ENCODE results near the gene POLR1G.
A peak's percentile ranks its signal among the peaks of the same experiment; 100 is the strongest.

The POLR1G gene

DNA sequence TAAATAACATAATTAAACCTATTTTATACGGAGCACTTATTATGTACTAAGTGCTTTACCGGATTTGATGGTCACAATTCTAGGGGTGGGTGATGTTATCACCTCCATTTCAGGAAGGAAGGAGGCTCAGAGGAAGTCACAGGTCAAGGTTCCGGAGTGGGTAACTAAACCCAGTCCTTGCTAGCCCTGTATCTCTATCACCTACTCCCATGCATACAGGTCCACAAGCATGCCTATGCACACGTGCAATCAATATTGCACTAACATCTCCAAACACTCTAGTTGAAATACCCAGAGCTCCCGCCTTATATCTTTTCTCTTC, 43.5 kb downstream of the POLR1G start:
- no peak for DNase-seq

DNA sequence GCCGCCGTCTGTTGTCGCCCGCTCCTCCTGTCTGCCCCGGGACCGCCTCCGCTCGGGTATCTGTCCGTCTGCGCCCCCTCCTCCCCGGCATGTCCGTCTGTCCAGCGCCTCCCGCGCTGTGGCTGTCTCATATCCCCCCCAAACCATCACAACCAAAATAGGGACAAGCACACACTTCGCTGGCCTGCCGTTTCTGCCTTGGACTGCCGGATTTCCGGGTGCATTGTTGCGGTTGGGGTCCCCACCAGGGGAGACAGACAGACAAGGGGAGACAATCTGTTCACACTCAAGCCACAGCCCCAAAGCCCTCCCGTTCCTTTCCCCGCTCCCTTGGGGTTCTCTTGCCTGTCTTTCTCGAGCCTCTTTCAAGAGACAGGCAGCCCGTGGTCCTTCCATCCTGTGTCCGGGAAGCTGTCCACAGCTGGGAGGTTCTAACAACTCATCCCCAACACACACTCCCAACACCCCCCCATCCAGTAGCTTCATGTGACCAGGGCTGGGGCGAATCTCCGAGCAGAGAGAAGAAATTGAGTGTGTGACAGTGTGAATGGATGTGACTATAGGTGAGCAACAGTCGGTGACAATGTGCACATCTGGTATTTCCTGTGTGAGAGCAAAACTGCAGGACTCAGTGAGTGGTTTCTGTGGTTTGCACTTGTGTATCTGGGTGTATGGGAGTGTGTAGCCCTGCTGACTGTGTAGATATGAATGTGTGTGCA, 44.8 kb downstream of the POLR1G start:
- DNase-seq: peak; percentile 51

DNA sequence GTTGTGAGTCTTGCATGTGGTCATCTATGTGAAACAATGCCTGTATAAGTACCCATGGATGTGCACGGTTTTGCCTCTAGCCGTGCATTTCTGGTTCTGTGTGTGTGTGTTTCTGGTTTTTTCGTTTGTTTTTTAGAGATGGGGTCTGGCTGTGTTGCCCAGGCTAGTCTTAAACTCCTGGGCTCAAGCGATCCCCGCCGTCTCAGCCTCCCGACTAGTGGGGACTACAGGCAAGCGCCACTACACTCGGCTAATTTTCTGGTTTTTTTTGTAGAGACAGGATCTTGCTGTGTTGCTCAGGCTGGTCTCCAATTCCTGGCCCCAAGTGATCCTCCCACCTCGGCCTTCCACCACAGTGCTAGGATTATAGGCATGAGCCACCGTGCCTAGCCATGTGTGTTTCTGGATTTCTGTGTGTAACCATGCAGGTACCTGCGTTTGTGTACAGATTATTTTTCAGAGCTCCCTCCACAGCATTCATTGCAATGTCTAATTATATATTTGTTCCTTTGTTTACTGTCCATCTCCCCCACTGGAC, 45.5 kb downstream of the POLR1G start:
- no peak for DNase-seq

DNA sequence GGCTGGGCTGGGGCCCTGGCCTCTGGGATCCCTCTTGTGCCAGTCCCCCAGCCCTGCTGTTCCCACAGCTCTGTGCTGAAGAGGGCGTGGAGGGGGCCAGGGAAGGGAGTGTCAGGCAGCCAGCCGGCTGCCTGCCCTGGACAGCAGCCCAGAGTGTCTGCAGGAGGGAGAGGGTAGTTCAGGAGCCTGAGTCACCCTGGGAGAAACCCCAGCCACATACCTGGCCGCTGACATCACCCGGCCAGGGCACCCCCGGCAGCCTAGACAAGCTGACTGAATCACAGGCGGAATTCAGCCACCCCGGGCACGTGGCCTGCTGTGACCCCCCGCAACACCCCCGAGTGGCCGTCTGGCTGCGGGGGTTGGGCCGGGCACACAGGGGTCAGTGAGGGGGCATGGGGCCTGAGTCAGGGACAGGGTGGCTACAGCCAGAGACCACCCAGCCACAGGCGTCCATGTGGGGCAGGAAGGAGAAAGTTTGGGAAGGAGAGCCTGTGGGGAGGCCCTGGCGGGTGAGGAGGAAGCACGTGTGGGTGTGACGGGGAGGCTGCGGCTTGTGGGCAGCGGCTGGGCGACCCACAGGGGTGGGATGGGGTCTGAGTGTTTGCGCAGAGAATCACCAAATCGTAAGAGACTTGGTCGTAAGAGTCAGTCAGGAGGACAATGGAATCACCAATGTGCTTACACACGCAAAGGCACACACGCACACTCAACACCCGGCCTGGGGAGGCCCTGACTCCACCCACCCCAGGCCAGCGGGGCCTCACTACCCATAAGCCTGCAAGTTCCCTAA, 49.5 kb downstream of the POLR1G start:
- DNase-seq: peak; percentile 85

DNA sequence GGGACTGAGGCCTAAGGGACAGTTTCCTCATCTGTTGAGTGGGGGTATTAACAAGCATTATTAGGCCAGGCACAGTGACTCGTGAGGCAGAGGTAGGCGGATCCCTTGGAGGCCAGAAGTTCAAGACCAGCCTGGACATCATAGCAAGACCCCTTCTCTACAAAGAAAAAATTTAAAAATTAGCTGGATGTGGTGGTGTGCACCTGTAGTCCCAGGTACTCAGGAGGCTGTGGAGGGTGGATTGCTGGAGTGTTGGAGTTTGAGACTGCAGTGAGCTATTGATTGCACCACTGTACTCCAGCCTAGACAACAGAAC, 50.0 kb downstream of the POLR1G start:
- DNase-seq: no peak

DNA sequence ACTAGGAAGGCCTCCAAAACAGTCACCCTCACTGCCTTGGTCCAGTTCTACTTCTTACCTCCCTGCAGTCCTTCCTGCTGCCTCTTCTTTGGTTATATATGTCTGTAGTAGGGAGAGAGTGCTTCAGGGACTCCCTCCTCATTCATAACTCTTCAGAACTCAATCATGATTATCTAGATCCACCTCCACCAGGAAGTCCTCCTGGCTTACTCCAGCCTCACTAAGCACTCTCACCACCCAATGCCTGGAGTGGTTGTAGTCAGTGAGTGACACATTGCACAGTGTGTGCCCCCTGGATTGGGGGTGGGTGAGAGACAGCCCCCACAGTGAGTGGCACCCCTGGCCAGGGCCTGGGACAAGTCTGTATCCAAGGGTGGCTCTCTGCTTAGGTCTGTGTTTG, 51.3 kb downstream of the POLR1G start:
- DNase-seq: no peak
